Measurements from ENCODE around the gene SACM1L.

The SACM1L gene

DNA sequence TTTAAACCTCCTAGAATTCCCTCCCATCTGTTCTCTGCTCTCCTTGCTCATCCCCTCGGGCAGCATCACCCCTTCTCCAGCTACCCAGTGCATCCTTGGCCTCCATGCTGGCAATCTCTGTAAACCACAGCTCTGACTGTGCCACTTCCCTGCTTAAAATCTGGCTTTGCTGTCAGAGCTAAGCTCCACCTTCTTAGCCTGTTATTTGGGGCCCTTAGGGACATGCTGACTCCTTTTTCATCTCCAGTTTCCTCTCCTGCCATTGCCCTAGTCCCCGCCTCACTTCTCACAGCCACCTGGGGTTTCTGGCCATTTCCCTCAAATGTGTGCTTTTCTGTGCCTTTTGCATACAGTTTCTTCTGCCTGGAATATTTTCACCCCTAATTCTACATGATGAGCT lies 101.4 kb downstream of the SACM1L start:
- no peak for DNase-seq

GRCh38 chr3:45792036-45792435 lies 102.8 kb downstream of the SACM1L start:
- no peak for DNase-seq

DNA sequence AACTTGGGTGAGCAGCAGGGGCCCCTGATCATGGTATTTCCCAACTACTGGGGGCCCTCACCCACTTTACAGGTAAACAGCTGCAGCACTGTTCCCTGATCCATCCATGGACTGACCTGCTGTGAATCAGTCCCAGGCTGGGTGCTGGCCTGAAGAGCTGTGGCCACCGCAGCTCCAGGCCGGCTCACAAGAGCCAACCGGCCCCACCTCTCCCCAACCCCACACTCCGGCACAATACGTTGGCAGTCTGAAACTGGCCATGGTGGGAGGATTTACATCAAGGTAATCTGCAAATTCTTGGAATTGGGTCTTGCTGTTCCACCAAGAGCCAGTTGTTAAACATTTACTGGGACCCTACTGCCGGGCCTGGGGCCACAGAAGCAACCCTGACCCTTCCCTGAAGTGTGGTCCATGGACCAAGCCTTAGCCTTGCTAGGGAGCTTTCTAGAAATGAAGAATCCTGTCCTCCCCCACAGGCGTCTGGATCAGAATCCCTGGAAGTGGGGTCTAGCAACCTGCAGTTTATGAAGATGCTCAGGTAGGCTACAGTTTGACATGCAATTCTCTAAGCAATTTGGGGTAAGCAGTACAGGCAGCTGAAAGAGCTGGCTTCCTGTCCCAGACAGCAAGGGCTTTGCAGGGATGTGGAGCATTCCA lies 103.4 kb downstream of the SACM1L start:
- no peak for DNase-seq

DNA sequence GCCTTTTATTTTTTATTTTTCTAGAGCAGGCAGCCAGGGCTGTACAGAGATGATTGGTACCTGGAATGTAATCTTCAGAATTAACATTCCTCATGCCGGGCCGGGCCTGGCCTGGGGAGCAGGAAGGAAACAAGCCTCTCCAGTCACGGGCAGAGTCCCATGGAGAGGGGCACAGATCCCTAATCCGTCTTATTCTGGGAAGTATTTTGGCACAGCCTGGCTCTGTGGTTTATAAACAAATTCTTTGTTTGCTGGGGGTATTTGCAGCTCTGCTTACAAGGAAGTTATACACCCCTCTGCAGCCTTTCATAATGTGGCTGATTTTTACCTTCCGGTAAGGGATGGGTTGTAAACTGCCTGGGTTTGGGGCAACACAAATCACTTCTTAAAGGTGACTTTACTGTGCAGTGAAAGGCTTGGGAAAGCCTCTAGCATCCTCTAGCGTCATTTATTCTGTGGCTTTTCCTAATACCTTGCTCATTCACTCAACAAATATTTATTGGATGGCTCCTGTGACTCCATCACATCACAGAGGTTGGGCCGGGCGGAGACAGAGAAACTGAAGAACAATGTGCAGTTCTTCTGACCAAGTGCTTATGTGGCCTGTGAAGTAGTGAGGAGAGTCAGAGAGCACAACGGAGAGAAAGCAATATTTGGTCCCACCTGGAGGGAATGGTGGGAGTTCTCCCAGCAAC lies 104.4 kb downstream of the SACM1L start:
- DNase-seq: no peak

- no peak for DNase-seq
Measured at GRCh38 chr3:45794177-45794560, 105.0 kb downstream of the SACM1L start.

GRCh38 chr3:45794660-45795059 lies 105.5 kb downstream of the SACM1L start:
- no peak for DNase-seq

Measured in NK-92 treated with Interleukin-12 subunit alpha and Interleukin-12 subunit beta, amount 100 ng/mL, for 24 hours (cell line).